SK-N-SH (cell line): ENCODE data around the gene OPN1SW.

Experiments
- CTCF ChIP-seq: fragments of 200-600 bp; sonication (generic); IDR thresholded peaks from 2 replicates; pipeline ENCODE4 v1.6.1; 2017; ENCODE audit warnings: antibody characterized with exemption, mild to moderate bottlenecking, moderate library complexity
- FOSL2 ChIP-seq: IDR thresholded peaks from 2 replicates; pipeline ENCODE4 v1.4.0; 2012; ENCODE audit warnings: low read depth, mild to moderate bottlenecking, moderate library complexity, borderline replicate concordance
- PBX3 ChIP-seq: IDR thresholded peaks from 2 replicates; pipeline ENCODE4; 2012
- TAF1 ChIP-seq: IDR thresholded peaks from 2 replicates; pipeline ENCODE4 v1.6.1; 2012; ENCODE audit warnings: low read depth, mild to moderate bottlenecking, low read length, moderate library complexity, borderline replicate concordance
- ZBTB33 ChIP-seq: IDR thresholded peaks from 2 replicates; pipeline ENCODE4 v1.4.0; 2012; ENCODE audit warnings: low read depth, borderline replicate concordance

- TF ChIP-seq TAF1 (no peak), CTCF (no peak), ZBTB33 (no peak), PBX3 (no peak), FOSL2 (no peak)
These were observed 40.2 kb downstream of the OPN1SW start for GRCh38 chr7:128735436-128735835.
